Measurements from ENCODE around the gene BMERB1.
"Not testable (repeated sequence)": the region's sequence is repeated elsewhere in the genome, so short reads cannot be mapped to it uniquely, and the experiment has no call there.

BMERB1 gene

GRCh38 chr16:15604460-15605440, 170.4 kb downstream of the BMERB1 start:
- H3K9me3 ChIP-seq (ENCODE audit: control insufficient read depth in 5 of 5, low read length in 5 of 5), result no peaks in the 10 kb centered on the region
- no peak overlapping the region for H3K9ac ChIP-seq (ENCODE audit: low read length in 5 of 5)
- peaks cover 4 to 21% (median 9%) of the 10 kb centered on the region in 5 donors for H3K4me1 ChIP-seq (ENCODE audit: control insufficient read depth in 5 of 5, insufficient read depth in 5 of 5, low read length in 5 of 5)
- H3K4me3 ChIP-seq (ENCODE audit: low read depth in 1 of 5, low read length in 5 of 5), result no peak overlapping the region
- H3K27me3 ChIP-seq (ENCODE audit: control insufficient read depth in 5 of 5, insufficient read depth in 4 of 5, low read length in 5 of 5), result no peaks in the 10 kb centered on the region
- no peak overlapping the region for H3K27ac ChIP-seq (ENCODE audit: low read depth, low read length)
- H3K36me3 ChIP-seq (ENCODE audit: control insufficient read depth in 5 of 5, insufficient read depth in 5 of 5, low read length in 5 of 5), result peaks cover 16 to 96% (median 89%) of the 10 kb centered on the region in 5 donors

- H3K4me3 ChIP-seq (ENCODE audit: low read depth in 1 of 5, low read length in 5 of 5), result no peak overlapping the region
- H3K4me1 ChIP-seq (ENCODE audit: control insufficient read depth in 5 of 5, insufficient read depth in 5 of 5, low read length in 5 of 5), result peaks cover 4 to 28% (median 9%) of the 10 kb centered on the region in 5 donors
- H3K27ac ChIP-seq (ENCODE audit: low read depth, low read length), result no peak overlapping the region
- H3K36me3 ChIP-seq (ENCODE audit: control insufficient read depth in 5 of 5, insufficient read depth in 5 of 5, low read length in 5 of 5), result peaks cover 20 to 94% (median 88%) of the 10 kb centered on the region in 5 donors
- H3K9me3 ChIP-seq (ENCODE audit: control insufficient read depth in 5 of 5, low read length in 5 of 5), result no peaks in the 10 kb centered on the region
- H3K27me3 ChIP-seq (ENCODE audit: control insufficient read depth in 5 of 5, insufficient read depth in 4 of 5, low read length in 5 of 5), result no peaks in the 10 kb centered on the region
- no peak overlapping the region for H3K9ac ChIP-seq (ENCODE audit: low read length in 5 of 5)
Observed at GRCh38 chr16:15605839-15606517, 171.6 kb downstream of the BMERB1 start.

- H3K4me1 ChIP-seq (ENCODE audit: control insufficient read depth in 5 of 5, insufficient read depth in 5 of 5, low read length in 5 of 5), result peaks cover 4 to 26% (median 7%) of the 10 kb centered on the region in 5 donors
- peaks cover 22 to 92% (median 85%) of the 10 kb centered on the region in 5 donors for H3K36me3 ChIP-seq (ENCODE audit: control insufficient read depth in 5 of 5, insufficient read depth in 5 of 5, low read length in 5 of 5)
- no peaks in the 10 kb centered on the region for H3K9me3 ChIP-seq (ENCODE audit: control insufficient read depth in 5 of 5, low read length in 5 of 5)
- H3K4me3 ChIP-seq (ENCODE audit: low read depth in 1 of 5, low read length in 5 of 5), result no peak overlapping the region
- no peak overlapping the region for H3K27ac ChIP-seq (ENCODE audit: low read depth, low read length)
- no peak overlapping the region for H3K9ac ChIP-seq (ENCODE audit: low read length in 5 of 5)
- H3K27me3 ChIP-seq (ENCODE audit: control insufficient read depth in 5 of 5, insufficient read depth in 4 of 5, low read length in 5 of 5), result no peaks in the 10 kb centered on the region
Observed at GRCh38 chr16:15606518-15607220, 172.3 kb downstream of the BMERB1 start.

- Histone ChIP-seq H3K27ac (ENCODE audit: low read depth, low read length) (peak overlapping the region; percentile 65), H3K4me1 (ENCODE audit: control insufficient read depth in 5 of 5, insufficient read depth in 5 of 5, low read length in 5 of 5) (peaks cover 4 to 26% (median 7%) of the 10 kb centered on the region in 5 donors), H3K36me3 (ENCODE audit: control insufficient read depth in 5 of 5, insufficient read depth in 5 of 5, low read length in 5 of 5) (peaks cover 27 to 92% (median 85%) of the 10 kb centered on the region in 5 donors)
- not testable (repeated sequence) for H3K4me3 ChIP-seq (ENCODE audit: low read depth in 1 of 5, low read length in 5 of 5); H3K27me3 ChIP-seq (ENCODE audit: control insufficient read depth in 5 of 5, insufficient read depth in 4 of 5, low read length in 5 of 5); H3K9ac ChIP-seq (ENCODE audit: low read length in 5 of 5); H3K9me3 ChIP-seq (ENCODE audit: control insufficient read depth in 5 of 5, low read length in 5 of 5)
Observed at GRCh38 chr16:15607221-15607699, 172.9 kb downstream of the BMERB1 start.

DNA sequence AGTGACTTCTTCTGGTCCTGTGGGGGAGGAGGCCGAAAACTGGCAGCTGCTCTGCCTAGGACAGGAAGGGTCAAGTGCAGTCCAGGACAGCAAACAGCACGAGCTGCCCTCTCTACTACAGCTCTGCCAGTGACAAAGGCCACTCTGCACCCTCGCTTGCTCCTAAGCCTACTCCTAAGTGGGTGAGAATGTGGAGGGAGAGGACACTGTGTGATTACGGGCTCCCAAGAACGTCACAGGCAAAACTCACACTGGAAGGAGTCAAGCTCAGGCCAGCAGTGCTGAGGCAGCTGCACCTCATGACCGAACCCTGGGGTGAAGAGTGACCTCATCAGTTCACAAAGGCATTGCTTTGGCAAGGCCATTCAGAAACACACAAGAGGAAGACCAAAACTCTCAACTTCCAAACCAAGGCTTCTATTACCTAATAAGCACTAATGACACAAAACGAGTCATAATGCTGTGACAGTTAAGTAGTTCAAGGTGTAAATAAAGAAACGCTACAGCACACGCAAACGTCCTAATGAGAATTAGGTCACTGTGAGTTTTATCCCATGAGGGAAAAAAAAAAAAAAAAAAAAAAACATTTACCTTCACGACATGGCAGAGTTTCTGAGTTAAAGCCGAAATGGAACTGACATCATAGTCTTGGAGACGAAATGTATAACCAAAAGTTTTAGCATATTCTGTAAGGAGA, 173.5 kb downstream of the BMERB1 start:
- peaks cover 4 to 26% (median 7%) of the 10 kb centered on the region in 5 donors for H3K4me1 ChIP-seq (ENCODE audit: control insufficient read depth in 5 of 5, insufficient read depth in 5 of 5, low read length in 5 of 5)
- no peaks in the 10 kb centered on the region for H3K9me3 ChIP-seq (ENCODE audit: control insufficient read depth in 5 of 5, low read length in 5 of 5)
- no peaks in the 10 kb centered on the region for H3K27me3 ChIP-seq (ENCODE audit: control insufficient read depth in 5 of 5, insufficient read depth in 4 of 5, low read length in 5 of 5)
- peaks cover 27 to 92% (median 85%) of the 10 kb centered on the region in 5 donors for H3K36me3 ChIP-seq (ENCODE audit: control insufficient read depth in 5 of 5, insufficient read depth in 5 of 5, low read length in 5 of 5)
- H3K4me3 ChIP-seq (ENCODE audit: low read depth in 1 of 5, low read length in 5 of 5), result no peak overlapping the region
- no peak overlapping the region for H3K9ac ChIP-seq (ENCODE audit: low read length in 5 of 5)
- H3K27ac ChIP-seq (ENCODE audit: low read depth, low read length), result peak overlapping the region; percentile 65

GRCh38 chr16:15608398-15609285, 174.3 kb downstream of the BMERB1 start:
- no peak overlapping the region for H3K9ac ChIP-seq (ENCODE audit: low read length in 5 of 5)
- peaks cover 28 to 87% (median 83%) of the 10 kb centered on the region in 5 donors for H3K36me3 ChIP-seq (ENCODE audit: control insufficient read depth in 5 of 5, insufficient read depth in 5 of 5, low read length in 5 of 5)
- H3K27me3 ChIP-seq (ENCODE audit: control insufficient read depth in 5 of 5, insufficient read depth in 4 of 5, low read length in 5 of 5), result no peaks in the 10 kb centered on the region
- H3K9me3 ChIP-seq (ENCODE audit: control insufficient read depth in 5 of 5, low read length in 5 of 5), result no peaks in the 10 kb centered on the region
- H3K4me1 ChIP-seq (ENCODE audit: control insufficient read depth in 5 of 5, insufficient read depth in 5 of 5, low read length in 5 of 5), result peaks cover 4 to 26% (median 7%) of the 10 kb centered on the region in 5 donors
- H3K27ac ChIP-seq (ENCODE audit: low read depth, low read length), result no peak overlapping the region
- no peak overlapping the region for H3K4me3 ChIP-seq (ENCODE audit: low read depth in 1 of 5, low read length in 5 of 5)

GRCh38 chr16:15609286-15609649, 174.9 kb downstream of the BMERB1 start:
- Histone ChIP-seq H3K9ac (ENCODE audit: low read length in 5 of 5) (no peak overlapping the region), H3K4me3 (ENCODE audit: low read depth in 1 of 5, low read length in 5 of 5) (no peak overlapping the region), H3K9me3 (ENCODE audit: control insufficient read depth in 5 of 5, low read length in 5 of 5) (no peaks in the 10 kb centered on the region), H3K27ac (ENCODE audit: low read depth, low read length) (no peak overlapping the region), H3K4me1 (ENCODE audit: control insufficient read depth in 5 of 5, insufficient read depth in 5 of 5, low read length in 5 of 5) (peaks cover 4 to 26% (median 7%) of the 10 kb centered on the region in 5 donors), H3K27me3 (ENCODE audit: control insufficient read depth in 5 of 5, insufficient read depth in 4 of 5, low read length in 5 of 5) (no peaks in the 10 kb centered on the region), H3K36me3 (ENCODE audit: control insufficient read depth in 5 of 5, insufficient read depth in 5 of 5, low read length in 5 of 5) (peaks cover 29 to 86% (median 79%) of the 10 kb centered on the region in 5 donors)

DNA sequence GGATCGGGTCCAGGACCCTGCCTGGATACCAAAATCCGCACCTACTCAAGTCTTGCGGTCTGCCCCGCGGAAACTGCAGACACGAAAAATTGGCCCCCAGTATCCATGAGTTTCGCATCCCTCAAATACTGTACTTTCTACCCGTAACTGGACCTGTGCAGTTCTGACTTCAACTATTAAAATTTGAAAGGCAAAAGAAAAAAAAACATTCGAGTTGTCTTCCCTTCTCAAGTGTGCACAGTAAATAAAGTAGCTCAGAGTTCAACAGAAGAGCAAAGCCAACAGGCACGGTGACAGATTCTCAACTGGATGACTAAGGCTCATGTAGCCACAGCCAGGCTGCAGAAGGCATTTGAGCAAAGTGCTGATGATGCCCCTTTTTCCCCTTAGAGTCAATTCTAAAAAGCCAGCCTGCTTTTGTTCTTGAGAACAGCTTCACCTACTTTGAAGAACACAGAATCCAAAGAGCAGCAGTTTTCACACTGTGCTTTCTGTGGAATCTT, 176.0 kb downstream of the BMERB1 start:
- H3K9me3 ChIP-seq (ENCODE audit: control insufficient read depth in 5 of 5, low read length in 5 of 5), result no peaks in the 10 kb centered on the region
- H3K9ac ChIP-seq (ENCODE audit: low read length in 5 of 5), result no peak overlapping the region
- no peaks in the 10 kb centered on the region for H3K27me3 ChIP-seq (ENCODE audit: control insufficient read depth in 5 of 5, insufficient read depth in 4 of 5, low read length in 5 of 5)
- peaks cover 4 to 18% (median 5%) of the 10 kb centered on the region in 5 donors for H3K4me1 ChIP-seq (ENCODE audit: control insufficient read depth in 5 of 5, insufficient read depth in 5 of 5, low read length in 5 of 5)
- H3K27ac ChIP-seq (ENCODE audit: low read depth, low read length), result no peak overlapping the region
- H3K4me3 ChIP-seq (ENCODE audit: low read depth in 1 of 5, low read length in 5 of 5), result no peak overlapping the region
- peaks cover 29 to 86% (median 74%) of the 10 kb centered on the region in 5 donors for H3K36me3 ChIP-seq (ENCODE audit: control insufficient read depth in 5 of 5, insufficient read depth in 5 of 5, low read length in 5 of 5)

All from subcutaneous abdominal adipose tissue (tissue), 5 donors.